DMS 273 treated with DMSO at 0.1 percent for 48 hours (cell line): Measurements from ENCODE around the gene ADORA1.

Source experiments
- DNase-seq: peaks from one replicate; lab custom pipeline; 2025; lab: John Stamatoyannopoulos, UW

The ADORA1 gene

GRCh38 chr1:203173011-203173555 lies 45.6 kb downstream of the ADORA1 start:
- DNase-seq: no peak

DNA sequence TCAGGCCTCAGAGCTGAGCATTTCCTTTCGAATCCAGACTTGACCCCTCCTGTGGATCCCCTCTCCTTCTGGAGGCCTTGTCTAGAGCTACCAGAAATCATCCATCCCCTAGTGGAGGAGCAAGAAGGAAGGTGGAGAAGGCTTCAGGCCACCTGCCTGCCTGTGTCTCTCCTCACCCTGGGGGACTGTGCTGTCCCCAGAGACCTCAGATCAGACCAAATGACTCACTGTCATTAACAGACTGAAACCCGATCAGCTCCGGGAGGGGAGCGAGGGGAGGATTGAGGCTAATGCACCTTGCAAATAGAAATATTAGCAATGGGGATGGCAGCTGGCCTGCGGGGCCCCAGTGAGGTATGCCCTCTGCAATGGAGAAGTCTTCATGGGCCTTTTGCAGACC lies 46.0 kb downstream of the ADORA1 start:
- DNase-seq: no peak

GRCh38 chr1:203174324-203174985 lies 46.9 kb downstream of the ADORA1 start:
- DNase-seq: no peak

- no peak for DNase-seq
Observed at GRCh38 chr1:203175237-203175826, 47.8 kb downstream of the ADORA1 start, which contains the start of gene MYBPH. Gene MYBPH (minus strand): TSS chr1:203175826. CDS start chr1:203175755, 71 bp downstream.

DNA sequence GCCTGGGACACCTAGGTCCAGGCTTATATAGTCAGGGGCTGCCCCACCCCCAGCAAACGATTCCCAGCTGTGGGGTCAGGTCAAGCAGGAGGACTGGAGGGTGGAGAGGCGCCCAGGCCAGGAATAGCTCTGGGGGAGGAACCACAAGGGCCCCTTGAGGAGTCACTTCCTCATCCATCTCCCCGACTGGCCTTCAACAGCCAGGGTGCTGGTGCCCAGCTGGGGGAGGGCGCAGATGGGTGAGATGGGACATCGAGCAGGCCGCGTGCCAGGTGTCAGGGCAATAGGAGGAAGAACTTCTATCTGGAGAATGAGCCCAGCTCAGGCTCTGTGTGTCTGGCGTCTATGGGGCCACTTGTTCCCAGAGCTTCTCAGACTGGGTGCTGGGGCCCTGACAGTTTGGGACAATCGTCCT lies 48.3 kb downstream of the ADORA1 start:
- DNase-seq: no peak

DNA sequence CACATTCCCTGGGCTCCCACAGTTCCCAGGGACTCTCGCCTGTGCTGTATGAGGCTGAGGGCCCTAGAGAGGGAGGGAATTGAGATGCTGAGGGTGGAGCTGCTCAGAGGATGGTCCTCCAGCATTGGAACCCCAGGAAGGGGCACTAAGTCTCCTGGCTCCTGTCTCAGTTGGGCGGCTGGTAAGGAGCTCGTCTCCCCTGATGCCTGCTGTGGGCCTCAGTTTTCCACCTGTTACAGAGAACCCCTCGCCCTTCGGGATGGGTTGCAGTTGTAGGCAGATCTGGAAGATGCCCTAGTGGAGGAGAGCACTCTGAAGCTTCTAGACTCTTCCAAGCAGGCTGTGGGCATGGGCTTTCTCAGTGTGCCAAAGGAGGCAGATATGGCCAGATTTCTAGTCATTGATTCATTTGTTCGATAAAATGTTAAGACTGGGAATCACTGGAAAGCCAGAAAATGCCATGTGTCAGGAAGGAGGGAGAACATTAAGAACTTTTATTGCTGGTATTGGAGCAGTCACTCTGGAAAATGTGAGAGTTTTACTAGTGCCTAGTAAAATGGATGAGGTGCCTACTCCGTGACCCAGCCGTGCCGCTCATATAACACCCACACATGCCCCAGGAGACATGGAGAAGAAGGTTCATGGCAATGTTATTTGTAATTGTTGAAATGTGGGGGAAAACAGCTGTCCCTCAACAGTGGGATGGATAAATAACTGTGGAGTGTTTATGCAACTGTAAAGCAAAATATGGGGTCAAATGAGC lies 48.9 kb downstream of the ADORA1 start:
- no peak for DNase-seq

- DNase-seq: no peak
Observed at GRCh38 chr1:203177036-203177405, 49.5 kb downstream of the ADORA1 start.

DNA sequence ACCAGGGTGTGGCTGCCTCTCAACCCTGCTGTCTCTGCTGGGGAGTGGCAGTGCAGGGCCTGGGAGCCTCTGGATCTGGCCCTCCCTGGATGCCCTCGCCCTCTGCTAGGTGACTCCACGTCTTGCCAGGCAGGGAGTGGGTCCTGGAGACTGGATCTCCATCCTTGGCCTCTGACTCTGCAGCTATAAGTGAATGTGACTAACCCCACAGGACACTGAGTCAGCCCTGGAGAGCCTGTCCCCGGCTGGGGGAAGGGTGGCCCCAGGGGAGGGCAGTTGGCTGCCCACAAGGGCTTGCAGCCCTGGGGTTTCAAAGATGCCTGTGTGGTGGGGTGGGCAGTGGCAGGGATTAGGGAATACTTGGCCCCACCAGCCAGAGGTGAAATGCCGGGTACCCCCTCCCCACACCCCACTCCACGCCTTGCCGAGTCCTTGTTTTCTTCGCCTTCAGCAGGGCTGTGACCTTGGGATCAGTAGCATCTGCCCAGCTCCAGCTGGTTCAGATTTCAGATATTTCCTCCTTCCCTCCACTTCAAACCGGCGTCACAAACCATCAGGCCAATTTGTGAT lies 50.0 kb downstream of the ADORA1 start:
- no peak for DNase-seq

DNA sequence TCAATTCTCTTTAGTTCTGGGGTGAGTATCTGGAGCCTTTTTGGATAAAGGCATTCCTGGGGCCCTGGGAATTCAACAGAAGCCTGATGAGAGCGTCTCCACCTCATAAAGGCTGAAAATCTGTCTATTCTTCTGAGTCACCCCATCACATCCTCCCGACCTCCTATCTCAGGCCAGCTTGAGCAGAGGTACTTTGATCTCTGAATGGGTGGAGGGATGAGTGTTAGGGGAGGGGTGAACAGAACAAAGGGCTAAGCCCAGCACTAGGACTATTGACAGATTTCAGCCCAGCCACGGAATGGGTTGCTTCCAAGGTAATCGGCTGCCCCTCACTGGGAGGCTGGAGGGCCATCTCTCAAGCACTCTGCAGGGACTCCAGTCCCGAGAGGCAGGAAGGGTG lies 50.6 kb downstream of the ADORA1 start:
- no peak for DNase-seq

DNA sequence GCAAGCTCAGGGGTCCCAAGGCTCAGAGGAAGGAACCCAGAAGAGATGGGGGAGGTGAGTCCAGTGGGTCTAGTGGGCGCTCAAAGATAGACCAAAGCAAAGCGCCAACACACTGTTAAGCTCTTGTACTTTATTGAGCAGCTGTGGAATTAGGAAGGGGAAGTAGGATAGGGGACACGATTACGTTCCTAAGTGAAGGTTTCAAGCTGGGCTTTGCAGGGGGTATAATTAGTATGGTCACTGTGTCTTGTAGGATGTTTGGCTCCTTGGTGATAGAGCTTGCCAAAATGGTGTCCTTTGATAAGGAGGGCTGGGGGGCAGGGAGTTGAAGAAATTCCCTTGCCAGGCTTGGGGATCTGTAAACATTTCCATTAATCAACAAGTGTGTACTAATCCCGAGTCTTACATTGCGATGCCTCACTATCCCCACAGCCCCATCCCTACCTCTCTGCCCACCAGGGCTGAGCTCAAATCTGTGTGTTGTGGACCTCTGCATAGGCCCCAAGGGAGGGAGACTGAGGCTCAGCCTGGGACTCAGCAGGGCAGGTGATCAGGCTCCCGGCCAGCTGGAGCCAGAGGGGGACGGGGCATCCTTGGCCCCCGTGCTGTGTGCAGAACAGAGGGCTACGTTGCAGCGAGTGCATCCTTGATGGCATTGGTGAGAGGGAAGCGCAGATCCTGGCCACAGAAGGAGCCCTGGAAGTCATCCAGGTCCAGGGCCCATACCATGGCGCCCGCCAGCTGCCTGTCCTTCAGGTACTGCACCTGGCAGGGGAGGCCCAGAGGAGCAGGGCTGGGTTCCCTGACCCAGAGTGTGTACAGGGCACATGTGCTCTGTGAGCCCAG lies 51.5 kb downstream of the ADORA1 start:
- DNase-seq: no peak

DNA sequence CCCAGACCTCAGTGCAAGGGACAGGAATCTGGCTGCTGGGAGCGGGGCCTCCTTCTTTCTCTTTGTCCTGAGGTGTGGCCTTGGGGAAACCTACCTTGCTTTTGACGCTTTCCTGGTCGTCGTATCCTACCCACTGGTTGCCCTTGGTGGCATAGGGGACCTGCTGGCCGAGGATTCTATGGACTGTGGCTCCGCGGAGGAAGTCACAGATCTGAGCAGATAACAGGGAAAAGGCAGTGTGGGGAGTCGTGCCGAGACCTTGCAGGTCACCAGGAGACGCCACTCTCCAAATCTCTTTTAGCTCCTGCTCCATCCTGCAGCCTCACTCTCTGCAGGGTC lies 52.1 kb downstream of the ADORA1 start:
- DNase-seq: no peak

- DNase-seq: no peak
Observed at GRCh38 chr1:203180611-203181330, 53.2 kb downstream of the ADORA1 start.

DNA sequence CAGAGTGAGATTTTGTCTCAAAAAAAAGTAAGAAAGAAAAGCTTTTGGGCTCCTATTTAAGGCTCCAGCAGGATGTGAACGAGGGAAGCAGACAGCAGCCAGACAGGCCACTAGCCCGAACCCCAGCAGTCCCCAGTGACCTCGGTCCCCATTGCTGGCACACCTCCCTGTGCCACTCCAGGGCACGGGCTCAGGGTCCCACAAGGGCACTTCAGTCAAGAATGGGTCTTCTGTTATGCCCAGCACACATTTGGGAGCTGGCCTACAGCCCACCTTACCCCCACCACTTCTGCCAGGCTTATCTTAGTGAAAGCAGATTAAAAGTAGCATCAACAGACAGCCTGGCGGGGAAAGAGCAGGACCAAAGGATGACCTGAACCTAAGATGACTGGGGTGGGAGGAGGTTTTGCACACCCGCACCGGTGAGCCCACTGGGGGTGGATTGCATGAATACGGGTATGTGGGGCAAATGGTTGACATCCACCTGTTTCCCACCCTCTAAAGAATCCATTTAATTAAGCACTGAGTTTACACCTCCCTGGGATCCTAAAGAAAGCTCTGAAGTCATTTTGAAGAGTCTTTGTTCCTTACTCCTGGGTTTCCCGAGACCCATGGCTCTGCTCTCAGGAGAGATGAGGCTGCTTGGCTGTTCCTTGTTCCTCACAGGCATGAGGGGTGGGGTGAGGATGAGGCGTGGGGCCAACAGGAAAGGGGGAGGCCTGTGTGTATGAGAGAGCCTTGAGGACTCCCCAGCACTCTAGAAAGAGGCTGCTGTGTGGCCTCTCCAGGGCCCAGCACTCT lies 54.3 kb downstream of the ADORA1 start:
- DNase-seq: no peak

- DNase-seq: no peak
Observed at GRCh38 chr1:203182387-203182953, 54.9 kb downstream of the ADORA1 start.

- DNase-seq: no peak
Observed at GRCh38 chr1:203183828-203184227, 56.3 kb downstream of the ADORA1 start.

DNA sequence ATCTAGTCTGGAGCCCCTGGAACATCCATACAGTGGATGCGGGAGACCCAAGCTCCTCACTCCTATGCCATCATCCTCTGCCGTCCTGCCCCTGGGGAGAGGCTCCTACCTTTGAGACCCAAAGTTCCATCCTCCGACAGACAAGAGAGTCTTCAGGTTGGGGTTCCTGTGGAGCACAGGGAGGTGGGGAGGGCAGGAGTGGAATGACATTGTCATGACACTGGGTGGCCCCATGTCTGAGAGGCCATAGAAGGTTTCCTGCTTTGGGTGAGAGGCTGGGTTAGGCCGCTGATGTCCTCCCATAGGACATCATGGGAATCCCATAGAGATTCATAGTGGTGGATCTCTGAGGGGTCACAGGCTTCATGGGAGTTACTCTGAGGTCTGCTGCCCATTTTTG lies 56.9 kb downstream of the ADORA1 start:
- no peak for DNase-seq

DNA sequence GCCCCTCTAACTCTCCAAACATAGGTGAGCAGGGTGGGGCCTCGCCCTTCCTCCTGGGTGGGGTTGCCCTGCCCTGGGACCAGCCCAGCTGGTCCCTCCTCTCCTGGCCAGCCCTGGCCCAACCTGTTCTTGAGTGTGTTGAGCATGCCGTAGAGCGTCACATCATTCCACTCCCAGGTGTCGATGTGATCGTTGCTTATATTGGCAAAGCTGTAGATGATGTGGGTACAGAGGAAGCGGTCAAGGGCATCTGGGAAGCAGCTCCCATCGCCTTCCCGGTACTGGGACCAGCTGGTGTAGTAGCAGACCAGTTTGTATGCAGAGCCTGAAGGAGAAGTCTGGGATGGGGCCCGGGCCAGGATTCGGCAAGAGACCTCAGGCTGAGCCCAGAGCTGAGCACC lies 57.5 kb downstream of the ADORA1 start:
- no peak for DNase-seq

- no peak for DNase-seq
Observed at GRCh38 chr1:203185585-203185984, 58.1 kb downstream of the ADORA1 start.

GRCh38 chr1:203186091-203186445 lies 58.5 kb downstream of the ADORA1 start:
- no peak for DNase-seq
